ENCODE results near the gene SLC27A5.

DNA sequence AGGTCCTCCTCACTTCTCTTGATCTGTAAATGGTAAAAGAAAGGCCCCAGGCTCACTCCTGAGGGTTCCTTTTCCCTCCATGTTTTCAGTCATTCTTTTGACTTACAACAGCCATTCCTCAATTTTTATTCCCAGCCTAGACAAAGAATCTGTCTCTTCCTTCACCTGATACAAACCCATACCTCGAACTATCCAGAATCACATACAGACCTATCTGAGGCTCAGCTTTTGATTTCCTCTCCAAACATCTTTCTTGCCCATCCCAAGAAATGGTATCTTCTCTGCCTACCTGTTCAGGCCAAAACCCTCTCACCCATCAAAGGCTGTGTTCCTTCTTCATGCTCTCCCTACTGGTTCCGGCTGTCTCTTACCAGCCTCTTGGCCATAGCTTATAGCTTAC lies 40.9 kb upstream of the SLC27A5 start:
- TF ChIP-seq, protein P1, sequence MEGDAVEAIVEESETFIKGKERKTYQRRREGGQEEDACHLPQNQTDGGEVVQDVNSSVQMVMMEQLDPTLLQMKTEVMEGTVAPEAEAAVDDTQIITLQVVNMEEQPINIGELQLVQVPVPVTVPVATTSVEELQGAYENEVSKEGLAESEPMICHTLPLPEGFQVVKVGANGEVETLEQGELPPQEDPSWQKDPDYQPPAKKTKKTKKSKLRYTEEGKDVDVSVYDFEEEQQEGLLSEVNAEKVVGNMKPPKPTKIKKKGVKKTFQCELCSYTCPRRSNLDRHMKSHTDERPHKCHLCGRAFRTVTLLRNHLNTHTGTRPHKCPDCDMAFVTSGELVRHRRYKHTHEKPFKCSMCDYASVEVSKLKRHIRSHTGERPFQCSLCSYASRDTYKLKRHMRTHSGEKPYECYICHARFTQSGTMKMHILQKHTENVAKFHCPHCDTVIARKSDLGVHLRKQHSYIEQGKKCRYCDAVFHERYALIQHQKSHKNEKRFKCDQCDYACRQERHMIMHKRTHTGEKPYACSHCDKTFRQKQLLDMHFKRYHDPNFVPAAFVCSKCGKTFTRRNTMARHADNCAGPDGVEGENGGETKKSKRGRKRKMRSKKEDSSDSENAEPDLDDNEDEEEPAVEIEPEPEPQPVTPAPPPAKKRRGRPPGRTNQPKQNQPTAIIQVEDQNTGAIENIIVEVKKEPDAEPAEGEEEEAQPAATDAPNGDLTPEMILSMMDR (tag by site-specific recombination; IDR thresholded peaks at IDR 0.05), result no peak
- TF ChIP-seq, protein P2, sequence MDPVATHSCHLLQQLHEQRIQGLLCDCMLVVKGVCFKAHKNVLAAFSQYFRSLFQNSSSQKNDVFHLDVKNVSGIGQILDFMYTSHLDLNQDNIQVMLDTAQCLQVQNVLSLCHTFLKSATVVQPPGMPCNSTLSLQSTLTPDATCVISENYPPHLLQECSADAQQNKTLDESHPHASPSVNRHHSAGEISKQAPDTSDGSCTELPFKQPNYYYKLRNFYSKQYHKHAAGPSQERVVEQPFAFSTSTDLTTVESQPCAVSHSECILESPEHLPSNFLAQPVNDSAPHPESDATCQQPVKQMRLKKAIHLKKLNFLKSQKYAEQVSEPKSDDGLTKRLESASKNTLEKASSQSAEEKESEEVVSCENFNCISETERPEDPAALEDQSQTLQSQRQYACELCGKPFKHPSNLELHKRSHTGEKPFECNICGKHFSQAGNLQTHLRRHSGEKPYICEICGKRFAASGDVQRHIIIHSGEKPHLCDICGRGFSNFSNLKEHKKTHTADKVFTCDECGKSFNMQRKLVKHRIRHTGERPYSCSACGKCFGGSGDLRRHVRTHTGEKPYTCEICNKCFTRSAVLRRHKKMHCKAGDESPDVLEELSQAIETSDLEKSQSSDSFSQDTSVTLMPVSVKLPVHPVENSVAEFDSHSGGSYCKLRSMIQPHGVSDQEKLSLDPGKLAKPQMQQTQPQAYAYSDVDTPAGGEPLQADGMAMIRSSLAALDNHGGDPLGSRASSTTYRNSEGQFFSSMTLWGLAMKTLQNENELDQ (tag by site-specific recombination; IDR thresholded peaks at IDR 0.05; ENCODE audit: low read depth), result no peak
